GM12875 (cell line): ENCODE data around the gene VTA1.

Source experiments
- H3K4me3 ChIP-seq: one replicate; pipeline ENCODE4 v1.5.1; 2011; ENCODE audit warnings: low read depth, low read length, control low read depth
- TF ChIP-seq, protein P1 (sequence below): IDR thresholded peaks from 2 replicates; pipeline ENCODE4 v1.5.1; 2011; ENCODE audit warnings: low read depth, mild to moderate bottlenecking, control low read depth, inconsistent platforms, low read length, moderate library complexity, borderline replicate concordance; ENCODE audit not compliant: insufficient read depth

VTA1 gene

DNA sequence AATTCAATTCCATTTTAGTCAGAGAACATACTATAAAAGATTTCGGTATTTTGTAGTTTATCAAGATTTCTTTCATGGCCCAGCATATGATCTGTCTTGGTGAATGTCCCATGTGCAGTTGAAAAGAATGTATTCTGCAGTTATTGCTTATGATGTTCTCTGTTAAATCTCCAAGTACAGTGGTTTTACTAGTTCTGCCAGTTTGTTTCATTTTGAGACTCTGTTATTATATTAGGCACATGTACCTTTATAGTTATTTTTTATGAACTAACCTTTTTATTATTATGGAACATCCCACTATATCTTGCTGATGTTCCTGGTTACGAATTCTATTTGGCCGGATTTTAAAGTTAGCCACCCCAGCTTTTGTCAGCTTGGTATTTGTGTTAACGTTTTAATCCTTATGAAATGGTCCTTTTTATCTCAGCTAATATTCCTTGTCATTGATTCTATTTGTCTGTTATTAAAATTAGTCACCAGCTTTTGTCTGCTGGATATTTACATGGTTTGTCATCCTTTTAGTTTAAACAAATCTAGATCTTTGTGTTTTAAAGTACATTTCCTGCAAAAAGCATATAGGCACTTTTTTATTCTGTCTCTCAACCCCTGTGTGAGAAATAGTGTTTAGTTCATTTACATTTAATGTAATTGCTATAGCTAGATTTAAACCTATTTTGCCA lies 48.9 kb downstream of the VTA1 start:
- TF ChIP-seq, protein P1, sequence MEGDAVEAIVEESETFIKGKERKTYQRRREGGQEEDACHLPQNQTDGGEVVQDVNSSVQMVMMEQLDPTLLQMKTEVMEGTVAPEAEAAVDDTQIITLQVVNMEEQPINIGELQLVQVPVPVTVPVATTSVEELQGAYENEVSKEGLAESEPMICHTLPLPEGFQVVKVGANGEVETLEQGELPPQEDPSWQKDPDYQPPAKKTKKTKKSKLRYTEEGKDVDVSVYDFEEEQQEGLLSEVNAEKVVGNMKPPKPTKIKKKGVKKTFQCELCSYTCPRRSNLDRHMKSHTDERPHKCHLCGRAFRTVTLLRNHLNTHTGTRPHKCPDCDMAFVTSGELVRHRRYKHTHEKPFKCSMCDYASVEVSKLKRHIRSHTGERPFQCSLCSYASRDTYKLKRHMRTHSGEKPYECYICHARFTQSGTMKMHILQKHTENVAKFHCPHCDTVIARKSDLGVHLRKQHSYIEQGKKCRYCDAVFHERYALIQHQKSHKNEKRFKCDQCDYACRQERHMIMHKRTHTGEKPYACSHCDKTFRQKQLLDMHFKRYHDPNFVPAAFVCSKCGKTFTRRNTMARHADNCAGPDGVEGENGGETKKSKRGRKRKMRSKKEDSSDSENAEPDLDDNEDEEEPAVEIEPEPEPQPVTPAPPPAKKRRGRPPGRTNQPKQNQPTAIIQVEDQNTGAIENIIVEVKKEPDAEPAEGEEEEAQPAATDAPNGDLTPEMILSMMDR, result no peak
- no peak overlapping the region for H3K4me3 ChIP-seq

DNA sequence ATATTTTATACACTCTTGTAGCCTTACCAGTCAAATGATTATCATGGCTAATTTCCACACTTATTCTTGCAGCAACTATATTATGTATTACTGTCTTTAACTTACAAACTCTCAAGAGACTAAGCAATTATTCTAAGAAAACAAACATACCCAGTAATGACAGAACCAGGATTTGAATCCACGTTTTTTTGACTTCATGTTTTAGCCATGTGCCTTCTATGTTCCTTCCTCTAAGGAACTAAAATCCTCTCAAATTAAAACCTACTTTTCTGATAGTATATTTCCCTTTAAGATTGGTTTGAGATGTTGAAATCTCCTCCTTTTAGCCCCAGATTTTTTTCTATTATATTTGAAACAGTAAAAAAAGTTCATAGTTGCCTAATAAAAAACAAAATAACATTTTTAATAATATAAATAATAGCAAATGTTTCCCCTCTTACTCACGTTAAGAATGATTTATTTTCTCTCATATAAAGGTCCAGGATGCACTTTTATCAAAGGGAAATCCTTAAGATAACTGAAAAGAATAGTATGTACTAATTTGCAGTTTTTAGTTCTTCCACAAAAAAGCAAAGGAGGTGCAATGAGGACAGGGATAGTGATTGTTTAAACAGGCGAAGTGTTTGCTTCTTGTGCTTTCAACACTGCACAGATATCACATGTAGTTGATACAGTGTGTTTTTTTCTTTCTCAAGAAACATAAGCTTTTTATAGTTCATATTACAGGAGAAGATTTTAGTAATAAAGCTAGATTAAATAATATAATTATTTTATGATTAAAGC lies 54.0 kb downstream of the VTA1 start:
- no peak overlapping the region for H3K4me3 ChIP-seq
- TF ChIP-seq, protein P1, result no peak

DNA sequence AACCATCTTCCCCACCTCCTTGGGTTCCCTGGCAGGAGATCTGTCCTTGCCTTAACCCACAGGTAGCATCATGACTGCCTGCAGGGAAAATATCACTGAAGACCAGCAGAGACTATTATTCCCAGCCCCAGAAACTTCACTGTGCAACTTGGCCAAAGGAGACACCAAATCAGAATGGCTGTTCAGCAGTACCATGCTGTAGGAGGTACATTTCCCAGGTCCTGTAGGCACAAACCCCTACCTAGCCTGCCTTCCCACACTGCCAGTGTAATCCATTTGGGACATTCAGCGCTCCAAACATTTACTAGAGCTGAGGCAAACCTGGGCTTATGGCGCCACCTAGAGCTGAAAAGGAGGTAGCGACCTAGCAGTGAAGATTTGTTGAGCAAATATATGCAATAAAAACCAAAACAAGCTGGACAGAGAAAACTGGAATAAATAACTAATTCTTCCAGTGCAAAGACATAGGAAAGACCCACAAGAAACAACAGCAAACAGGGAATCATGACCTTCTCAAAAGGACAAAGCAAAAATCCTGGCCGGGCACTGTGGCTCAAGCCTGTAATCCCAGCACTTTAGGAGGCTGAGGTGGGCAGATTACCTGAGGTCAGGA lies 60.3 kb downstream of the VTA1 start:
- TF ChIP-seq, protein P1, result peak; percentile 74
- no peak overlapping the region for H3K4me3 ChIP-seq

DNA sequence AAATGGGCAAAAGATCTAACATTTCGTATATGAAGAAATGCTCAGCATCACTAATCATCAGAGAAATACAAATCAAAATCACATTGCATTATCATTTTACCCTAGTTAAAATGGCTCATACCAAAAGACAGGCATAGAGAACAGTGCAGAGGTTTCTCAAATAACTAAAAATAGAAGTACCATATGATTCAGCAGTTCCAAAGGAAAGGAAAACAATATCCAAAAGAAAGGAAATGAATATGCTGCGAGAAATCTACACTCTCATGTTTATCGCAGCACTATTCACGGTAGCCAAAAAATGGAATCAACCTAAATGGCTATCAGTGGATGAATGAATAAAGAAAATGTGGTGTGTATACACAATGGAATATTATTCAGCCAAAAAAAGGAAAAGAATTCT lies 63.5 kb downstream of the VTA1 start:
- TF ChIP-seq, protein P1, result no peak
- no peak overlapping the region for H3K4me3 ChIP-seq

DNA sequence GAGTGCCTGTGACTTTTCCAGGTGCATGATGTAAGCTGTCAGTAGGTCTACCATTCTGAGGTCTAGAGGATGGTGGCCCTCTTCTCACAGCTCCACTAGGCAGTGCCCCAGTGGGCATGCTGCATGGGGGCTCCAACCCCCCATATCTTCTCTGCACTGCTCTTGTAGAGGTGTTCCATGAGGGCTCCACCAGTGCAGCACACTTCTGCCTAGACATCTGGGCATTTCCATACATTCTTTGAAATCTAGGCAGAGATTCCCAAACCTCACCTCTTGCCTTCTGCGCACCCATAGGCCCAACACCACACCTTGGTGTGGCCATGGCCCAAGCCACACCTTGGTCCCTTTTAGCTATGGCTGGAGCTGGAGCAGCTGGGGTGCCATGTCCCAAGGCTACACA lies 66.3 kb downstream of the VTA1 start:
- TF ChIP-seq, protein P1, result no peak
- no peak overlapping the region for H3K4me3 ChIP-seq

DNA sequence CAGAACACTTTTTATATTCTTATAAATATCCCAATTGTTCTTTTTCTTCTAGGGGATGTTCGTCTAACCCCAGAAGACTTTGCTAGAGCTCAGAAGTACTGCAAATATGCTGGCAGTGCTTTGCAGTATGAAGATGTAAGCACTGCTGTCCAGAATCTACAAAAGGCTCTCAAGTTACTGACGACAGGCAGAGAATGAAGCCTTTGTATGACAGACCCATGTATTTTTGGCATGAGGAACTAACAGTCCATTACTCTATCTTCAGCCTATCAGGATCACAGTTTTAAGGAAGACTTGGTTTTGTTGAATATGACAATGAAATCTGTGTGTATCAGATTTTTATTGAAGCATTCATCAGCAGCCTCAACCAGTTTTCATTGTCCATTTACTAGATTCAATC lies 71.4 kb downstream of the VTA1 start:
- no peak overlapping the region for H3K4me3 ChIP-seq
- TF ChIP-seq, protein P1, result no peak
